Ureter (tissue), 1 donor: Measurements from ENCODE around the gene PRLHR. TPM values are rescaled to one million over a fixed set of nuclear protein-coding genes. Genes with fewer than 3 reads are reported as not detected.
"Not testable (repeated sequence)": the region's sequence is repeated elsewhere in the genome, so short reads cannot be mapped to it uniquely, and the experiment has no call there.

Source experiments
- DNase-seq: peaks from one replicate; pipeline ENCODE4 v3.0.0-alpha.2; 2020; ENCODE audit warnings: low spot score
- total RNA-seq: library from RNA; stranded (reverse); gene quantifications from one replicate; pipeline ENCODE4 v1.2.4, GENCODE V29; 2023
- donor health status: DM: yes; HTN: yes; CAD: no.

The PRLHR gene
- total RNA-seq = not detected

DNA sequence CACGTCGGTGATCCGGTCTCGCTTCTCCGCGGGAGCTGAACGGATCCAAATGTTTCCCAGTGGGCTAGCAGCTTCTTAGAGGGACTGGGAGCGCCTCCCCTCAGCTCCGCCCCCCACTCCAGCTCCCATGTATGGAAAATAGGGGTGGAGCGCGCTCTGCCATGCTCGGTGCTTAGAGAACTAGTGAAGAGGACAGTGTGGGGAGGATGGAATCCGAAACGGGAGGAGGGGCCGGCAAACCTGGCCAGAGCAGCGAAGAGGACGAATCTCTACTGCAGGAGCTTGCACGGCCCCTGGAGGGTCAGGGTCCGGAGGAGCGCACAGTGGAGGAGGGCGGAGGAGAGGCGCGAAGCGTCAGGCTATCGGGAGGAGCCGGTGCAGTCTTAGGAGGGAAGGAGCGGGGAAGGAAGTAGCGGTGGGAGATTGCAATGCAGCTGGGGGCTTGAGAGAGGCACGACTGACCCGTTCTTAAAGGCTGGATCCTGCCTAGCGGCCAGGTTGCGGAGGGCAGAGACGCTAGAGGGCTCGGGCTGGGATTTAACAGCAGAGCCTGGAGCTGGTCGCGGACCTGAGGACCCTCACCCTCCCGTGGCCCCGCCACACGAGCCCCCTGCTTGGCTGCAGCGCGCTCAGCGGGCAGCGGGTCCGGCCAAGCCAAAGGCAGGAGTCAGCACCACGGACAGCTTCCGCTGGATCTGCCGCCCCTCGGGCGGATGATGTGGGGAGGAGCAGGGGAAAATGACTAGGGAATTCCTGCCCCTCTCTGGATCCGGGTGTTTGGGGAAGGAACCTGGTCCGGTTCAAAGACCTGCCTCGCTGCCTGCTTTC, at the start of gene PRLHR:
TSS of gene PRLHR (minus strand) at position 51 of the 828 bp plus-strand sequence. CDS start 404 bp downstream, outside the sequence.
- DNase-seq = no peak

DNA sequence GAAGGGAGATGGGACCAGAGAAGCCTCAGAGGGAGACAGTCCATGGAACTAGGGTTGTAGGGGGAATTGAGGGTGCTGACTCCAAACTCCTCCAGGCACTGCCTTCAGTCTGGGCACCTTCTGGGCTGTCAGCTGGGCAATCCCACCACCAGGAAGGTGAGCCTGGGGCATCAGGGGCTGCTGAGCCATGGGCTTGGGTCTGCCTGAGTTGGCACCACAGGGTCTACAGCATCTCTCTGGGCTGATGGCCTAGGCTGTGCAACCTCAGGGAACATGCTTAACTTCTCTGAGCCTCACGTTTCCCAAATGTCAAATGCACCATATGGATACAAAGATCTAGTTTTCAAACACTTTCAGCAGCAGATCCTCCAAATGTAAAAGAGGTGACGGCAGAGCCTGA, 46.8 kb upstream of the PRLHR start:
- DNase-seq = no peak

DNA sequence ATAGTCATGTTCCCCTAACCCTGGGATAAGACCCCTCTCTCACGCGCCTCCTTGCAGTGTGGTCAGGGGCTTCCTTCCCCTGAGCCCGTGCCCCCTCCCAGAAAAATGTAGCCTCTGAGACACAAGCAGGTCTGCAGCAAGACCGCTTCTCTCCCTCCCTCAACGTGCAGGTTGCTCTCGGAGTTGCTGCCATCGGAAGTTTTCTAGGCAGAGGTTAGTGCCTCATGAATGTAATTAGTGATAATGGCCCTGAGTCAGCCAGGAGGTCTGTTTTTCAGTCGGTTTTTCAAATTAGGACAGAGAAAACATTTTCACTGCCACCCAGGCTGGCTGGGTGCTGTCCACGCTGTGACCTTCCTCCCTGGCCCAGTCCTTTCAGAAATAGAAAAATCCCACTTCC, 43.2 kb upstream of the PRLHR start:
- DNase-seq = no peak

DNA sequence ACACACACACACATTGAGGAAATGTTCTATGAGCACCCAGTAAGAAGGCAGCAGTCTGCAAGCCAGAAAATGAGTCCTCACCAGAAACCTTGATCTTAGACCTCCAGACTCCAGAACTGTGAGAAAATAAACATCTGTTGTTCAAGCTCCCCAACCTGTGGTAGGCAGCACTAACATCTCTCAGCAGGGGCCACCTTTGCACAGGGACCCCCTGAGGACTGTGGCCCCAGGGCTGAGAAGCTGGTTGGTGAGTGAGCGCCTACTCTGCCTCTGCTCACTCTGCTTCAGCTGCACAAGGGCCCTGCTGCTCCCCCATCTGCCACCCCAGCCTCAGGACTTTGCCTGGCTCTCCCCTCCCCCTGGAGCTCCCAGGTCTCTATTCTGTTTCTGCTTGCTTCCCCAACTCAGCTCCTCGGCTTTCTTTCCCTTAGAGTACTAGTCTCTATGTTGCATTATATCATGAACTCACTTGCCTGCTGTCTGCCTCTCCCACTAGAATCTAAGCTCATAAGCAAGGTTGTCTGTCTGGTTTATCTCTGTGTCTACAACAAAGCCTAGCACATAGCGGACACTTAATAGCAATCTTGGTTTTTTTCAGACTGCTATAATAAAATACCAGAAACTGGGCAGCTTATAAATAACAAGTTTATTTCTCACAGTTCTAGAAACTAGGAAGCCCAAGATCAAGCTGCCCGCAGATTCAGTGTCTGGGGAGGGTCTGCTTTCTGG, 40.4 kb upstream of the PRLHR start:
- no peak for DNase-seq

DNA sequence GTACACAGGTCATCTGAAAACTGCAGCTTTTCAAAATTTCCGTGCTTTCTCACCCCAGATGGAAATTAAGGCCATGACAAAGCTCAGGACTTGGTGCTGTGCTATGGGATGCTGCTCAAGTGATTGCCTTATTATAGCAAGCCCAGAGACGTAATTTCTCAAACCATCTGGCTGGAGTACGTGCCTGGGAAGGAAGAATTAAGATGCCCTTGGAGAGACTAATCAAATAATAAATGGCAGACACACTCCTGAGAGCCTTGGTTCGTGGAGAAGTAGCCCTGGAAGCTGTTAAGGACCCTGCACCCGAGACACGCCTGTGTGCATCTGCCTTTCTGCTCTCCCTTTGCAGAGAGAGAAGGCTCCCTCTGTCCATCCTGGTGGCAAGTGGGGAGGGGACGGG, 38.3 kb upstream of the PRLHR start:
- no peak for DNase-seq

DNA sequence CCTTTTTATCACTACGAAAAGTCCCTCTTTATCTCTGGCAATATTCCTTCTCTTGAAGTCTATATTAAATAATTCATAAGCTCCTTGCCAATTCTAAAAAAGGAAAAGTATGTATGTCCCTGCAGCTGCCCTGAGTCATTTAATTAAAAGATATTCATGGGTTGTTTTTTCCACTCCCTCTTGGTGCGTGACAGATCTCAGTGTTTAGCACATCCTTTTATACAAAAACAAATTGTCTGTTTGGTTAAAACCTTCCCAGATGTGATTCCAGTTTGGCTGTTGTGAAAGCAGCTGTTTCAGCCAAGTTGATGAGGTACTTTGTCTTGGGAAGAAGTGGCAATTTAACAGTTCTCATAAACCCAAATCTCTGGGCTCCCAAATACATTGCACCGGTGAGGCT, 33.8 kb upstream of the PRLHR start:
- DNase-seq = no peak

DNA sequence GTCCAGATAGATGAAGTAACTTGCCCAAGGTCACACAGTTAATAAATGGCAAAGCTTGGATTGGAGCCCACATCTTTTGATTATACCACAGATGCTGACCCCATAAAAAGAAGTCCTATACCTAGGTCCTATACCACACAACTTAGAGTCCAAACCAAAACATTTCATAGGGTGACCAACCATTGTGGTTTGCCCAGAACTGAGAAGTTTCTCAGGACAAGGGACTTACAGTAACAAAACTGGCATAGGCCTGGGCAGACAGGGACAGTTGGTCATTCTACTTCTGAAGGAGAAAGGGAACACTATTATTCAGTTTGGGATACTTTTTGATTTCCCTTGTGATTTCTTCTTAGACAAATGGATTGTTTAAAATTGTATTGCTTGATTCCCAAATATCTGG, 32.9 kb upstream of the PRLHR start:
- no peak for DNase-seq

DNA sequence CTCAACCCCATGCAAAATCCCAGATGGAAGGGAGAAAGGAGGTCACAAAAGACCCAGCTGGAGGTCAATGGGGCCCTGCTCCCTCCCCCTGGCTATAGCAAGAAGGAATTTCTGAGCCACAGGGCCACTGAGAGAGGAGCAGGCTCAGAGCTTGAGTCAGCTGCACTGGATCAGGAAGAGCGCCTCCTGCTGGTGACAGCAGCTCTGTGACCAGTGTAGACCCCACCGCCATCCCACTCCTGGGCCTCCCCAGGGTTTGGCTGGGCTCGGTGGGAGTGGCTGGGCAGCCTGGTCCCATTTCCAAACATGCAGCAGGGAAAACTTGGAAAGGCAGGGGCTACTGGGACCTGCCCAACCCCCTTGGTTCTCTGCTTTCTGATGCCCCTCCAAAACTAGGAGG, 31.5 kb upstream of the PRLHR start:
- no peak for DNase-seq

DNA sequence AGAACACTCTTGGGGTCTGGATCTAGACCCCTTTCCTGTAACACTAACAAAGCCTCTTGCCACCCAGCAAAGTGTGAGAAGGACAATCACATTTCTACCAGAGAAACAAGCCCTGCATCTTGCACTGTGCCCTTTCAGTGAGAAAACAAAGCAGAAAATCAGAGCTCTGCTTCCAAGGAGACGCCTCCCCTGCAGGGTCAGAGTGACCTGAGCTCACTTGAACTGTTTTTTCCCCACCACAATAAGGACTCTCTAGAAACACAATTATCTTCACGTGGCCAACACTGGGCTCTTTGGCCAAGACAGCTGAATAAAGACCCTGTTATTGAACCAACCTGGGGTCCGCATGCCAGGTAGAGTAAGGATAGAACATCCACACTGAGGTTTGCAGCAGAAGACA, 30.1 kb upstream of the PRLHR start:
- DNase-seq = no peak

DNA sequence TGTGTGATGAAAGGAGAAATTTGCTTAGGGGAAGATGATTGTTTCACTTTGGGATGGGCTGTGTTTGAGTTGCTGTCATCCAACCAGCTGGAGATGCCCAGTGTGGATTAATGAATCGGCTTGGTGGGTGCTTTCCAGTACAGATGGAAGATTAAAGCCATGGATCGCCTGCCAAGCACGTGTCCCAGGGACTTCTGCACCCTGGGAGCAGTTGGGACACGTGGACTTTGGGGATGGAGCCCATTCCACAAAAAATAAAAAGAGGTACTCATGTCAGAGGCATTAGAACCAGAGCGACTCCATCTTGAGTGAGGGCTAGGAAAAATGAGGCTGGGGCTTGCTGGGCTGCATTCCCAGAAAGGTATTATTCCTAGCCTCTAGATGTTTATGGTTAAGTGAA, 29.3 kb upstream of the PRLHR start:
- no peak for DNase-seq

DNA sequence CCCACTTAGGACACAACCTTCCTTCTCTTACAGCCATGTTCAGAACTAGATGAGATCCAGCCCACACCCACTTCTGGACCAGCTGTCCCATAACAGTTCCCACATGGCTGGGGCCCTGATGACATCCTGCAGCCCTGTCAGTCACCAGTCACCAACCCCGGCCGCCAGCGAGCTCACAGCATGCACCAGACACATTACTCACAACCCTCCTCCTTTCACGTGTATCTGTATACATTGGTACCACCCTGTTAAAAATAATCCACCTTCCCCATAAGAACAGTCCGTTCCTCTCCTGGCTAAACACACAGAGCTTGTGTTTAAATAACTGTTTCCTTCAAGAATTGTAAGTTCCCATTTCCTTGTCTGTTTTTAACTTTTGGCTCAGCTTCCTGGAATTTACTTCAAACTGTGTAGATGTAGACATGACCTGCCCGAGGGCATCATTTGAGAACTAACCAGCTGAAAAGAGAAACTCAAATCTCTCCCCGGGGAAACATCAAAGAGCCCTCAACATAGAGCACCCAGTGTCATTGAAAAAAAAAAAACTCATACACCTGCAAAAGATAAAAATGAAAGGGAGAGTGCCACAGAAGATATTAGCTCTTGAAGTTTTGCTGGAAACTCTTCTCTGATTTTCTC, 26.0 kb upstream of the PRLHR start:
- DNase-seq = no peak

DNA sequence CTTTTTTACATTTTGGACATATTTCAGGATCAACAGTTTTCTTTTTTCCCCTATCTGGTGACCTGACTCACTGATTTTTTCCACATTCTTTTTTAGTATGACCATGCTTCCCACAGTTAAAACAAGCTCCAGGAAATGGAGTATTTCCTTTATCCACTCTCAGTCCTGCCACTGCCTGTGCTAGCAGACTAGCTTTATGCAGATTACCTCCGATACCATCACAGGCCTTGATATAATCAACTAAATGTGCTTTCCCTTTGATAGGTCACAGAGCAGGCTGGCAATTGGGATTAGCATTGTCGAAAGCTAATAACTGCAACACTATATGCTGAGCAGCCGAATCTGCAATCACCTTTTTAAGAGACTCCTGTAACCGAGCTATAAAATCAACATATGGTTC, 18.4 kb upstream of the PRLHR start:
- not testable (repeated sequence) for DNase-seq

DNA sequence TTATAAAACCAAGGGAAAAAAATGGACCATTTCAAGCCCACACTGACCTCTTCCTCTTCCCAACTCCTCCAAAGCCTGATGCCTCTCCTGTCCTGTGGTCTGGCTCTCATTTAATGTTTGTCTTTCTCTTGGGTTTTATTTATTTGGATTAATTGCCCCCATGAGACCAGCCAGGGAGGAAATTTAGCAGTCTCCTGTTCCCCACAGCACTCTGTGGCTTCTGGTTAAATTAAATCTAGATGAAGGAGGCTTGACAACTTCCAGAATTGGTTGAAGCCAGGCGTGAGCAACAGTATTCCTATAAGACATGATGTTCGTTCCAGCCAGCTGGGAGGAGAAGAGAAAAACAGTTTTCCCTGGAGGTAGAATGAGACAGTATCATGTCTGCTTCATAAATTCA, 15.1 kb upstream of the PRLHR start:
- no peak for DNase-seq

DNA sequence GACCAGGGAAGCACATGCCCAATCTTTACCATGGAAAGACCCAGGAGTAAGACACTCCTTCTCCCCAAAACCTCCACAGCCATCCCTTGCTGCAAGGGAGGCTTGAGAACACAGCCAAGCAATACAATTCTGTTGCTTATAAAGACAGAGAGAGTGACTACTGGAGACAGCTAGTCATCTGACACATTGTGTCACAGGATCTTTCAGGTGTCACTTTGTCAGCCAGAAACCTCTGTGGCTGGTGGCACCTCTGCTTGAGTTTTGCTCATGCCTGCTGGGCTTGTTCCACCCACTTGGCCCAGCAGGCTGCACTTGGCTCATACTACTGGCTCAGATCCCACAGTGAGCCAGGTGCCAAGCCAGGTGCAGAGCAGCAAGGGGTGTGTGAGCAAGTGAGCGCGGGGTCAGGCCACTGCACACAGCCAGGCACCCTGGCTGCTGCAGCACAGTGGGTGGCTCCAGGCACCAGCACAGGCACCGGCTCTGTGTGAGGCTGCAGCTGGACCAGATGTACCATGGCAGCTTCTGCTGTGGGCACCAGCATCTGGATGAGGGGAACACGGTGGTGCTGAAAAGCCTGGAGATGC, 12.4 kb upstream of the PRLHR start:
- DNase-seq = no peak

DNA sequence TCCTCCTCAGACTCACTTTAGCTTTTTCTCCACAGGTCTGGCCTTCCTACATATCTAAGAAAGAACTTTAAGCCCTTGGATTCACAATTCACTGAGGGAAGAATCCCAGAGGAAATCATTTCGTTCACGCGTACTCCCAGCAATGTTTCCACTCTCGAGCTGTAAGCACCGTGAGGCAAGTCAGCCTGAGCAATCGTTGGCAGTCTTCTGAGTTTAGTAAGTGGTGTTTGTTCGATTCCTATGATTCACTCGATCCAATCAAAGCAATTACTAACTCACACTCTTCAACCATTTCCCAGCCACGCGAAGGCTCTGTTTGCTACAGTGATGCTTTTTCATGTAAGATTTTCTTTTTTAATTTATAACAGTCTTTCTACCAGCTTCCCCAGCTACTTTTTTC, 10.2 kb upstream of the PRLHR start:
- DNase-seq = no peak

DNA sequence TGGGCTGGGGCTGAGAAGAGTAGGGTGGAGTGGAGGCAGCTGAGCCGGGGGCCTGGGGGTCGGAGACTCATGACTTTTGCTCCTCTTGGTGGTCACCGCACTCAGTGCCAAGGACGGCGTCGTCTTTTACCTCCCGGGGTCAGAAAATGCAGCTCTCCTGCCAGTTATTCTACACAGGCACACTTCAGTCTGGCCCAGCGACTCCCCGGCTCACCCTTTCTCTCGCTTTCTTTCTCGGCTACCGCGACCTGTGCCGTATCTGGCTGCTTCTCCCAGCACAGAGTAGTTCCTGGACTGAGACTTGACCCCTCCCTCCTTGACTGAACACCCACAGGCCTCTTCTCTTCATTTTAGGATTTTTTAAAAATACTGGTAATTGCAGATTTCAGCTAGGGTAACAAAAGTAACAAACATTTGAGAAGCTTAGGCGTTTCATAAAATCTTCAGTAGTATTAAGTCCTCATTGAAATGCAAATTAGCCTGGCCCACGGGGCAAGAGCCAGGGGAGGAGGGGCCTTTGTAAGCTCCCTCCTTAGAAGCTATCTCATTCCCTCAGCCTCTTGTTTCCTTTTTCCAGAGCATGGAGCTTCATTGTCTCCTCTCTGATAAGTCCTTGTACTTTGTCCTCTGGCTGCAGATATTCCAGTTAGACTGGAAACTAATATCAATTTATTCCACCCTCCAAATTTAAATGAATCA, 1.1 kb upstream of the PRLHR start:
- no peak for DNase-seq

DNA sequence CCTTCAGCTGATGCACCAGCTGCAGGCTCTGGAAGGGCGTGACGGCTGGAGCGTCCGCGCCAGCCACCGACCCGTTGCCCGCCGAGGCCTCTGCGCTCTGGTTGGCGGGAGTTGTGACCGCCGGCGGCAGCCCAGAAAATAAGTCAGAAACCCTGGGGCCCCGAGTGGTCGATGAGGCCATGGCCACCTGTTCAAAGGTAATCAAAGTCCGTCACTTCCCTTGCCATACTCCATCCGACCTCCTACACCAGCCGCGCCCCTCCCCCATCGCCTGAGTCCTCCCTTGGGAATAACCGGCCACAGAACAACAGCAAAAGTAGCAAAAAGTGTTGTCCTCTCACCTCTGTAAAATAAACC, 406 bp downstream of the PRLHR start:
- DNase-seq = no peak

DNA sequence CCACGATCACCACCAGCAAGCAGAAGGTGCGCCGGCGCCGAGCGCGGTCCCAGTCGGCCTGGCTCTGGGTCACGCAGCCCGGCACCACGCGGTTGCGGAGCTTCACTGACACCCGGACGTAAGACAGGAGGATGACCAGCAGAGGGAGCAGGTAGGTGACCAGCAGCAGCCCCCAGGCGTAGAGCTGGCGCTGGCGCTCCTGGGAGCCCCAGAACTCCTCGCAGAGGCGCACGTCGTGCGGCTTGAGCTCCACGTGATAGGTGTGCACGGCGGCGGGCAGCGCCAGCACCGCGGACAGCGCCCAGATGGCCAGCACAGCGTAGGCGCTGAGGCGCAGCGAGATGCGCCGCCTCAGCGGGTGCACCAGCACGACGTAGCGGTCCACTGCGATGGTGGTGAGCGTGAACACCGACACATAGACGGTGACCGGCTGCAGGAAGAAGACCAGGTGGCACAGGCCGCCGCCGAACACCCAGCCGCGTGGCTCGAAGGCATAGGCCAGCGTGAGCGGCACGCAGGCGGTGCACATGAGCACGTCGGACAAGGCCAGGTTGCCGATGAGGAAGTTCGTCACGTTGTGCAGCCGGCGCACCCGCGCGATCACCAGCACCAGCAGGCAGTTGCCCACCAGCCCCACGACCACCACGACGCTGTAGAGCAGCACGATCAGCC, 920 bp downstream of the PRLHR start:
- DNase-seq = peak; percentile 48

DNA sequence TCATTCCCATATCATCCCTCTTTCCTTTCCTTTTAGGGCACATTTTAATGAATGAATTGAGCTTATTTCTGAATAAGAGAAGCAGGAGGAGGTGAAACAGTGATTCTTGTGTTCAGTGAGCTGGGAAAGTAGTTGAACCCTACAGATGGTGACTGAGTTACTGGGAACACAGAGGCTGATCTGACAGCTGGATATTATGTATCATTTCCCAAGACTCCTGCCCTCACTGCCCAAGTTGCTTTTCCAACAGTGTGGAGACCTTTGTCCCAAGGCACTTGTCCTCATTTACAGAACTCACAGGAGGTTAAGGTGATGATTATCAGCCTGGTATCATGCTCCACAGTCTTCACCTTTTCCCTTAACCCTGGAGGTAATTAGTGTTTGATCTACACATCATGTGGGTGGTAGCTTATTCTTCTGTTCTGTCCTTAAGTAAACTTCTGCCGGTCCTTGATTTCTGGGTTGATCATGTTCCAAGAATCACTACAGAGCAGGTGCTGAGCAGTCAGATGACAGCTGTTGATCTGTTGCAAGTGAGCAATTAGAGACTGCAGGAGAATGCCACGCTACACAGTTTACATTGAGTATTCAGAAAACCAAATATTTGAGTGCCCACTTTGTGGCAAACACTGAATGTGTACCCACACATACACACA, 2.6 kb downstream of the PRLHR start:
- DNase-seq = no peak

DNA sequence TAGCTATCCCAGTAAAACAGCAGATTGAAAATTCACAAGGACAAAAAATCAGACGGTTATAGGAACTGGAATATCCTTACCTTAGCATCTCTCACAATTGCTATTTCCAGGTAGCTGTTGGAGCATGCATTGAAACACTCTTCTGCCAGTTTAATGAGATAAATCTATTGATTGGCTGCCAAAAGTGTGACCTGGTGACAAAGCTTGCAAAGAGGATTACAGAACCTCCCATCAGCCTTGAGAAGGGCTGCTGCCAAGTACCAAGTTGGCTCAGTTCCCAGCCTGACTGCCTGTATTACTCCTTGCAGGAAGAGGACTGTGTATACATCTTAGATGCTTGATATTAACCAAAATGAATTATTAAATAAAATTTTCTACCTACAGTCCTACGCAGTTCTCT, 5.1 kb downstream of the PRLHR start:
- no peak for DNase-seq
